OCI-LY3 (cell line): ENCODE data around the gene PACRG.

Experiments used
- H2AFZ ChIP-seq: fragments of 200-600, 300-600 bp; shearing (Covaris generic); 2 replicates; pipeline ENCODE4 v1.6.0; 2014; ENCODE audit warnings: antibody characterized with exemption, low read depth, low read length
- H3K27ac ChIP-seq: fragments of 200-600, 300-600 bp; sonication (generic); 2 replicates; pipeline ENCODE4 v1.5.1; 2014; ENCODE audit warnings: mild to moderate bottlenecking, low read length, moderate library complexity, mixed read lengths
- H3K27me3 ChIP-seq: fragments of 200-600, 300-600 bp; sonication (generic); 2 replicates; pipeline ENCODE4 v1.6.1; 2014; ENCODE audit warnings: low read depth, low read length, mixed read lengths
- H3K36me3 ChIP-seq: fragments of 200-600, 300-600 bp; sonication (generic); replicated peaks from 2 replicates; pipeline ENCODE3; 2014; ENCODE audit warnings: low read depth, low read length, mixed read lengths
- H3K4me1 ChIP-seq: fragments of 300-600, 200-600 bp; sonication (generic); 2 replicates; pipeline ENCODE4 v1.6.1; 2014; ENCODE audit warnings: low read length, mixed read lengths
- H3K4me2 ChIP-seq: fragments of 200-600, 300-600 bp; sonication (generic); 2 replicates; pipeline ENCODE4 v1.6.1; 2014; ENCODE audit warnings: low read length, mixed read lengths
- H3K4me3 ChIP-seq: fragments of 300-600, 200-600 bp; sonication (generic); 2 replicates; pipeline ENCODE4 v1.5.1; 2014; ENCODE audit warnings: antibody characterized with exemption, mild to moderate bottlenecking, low read length, moderate library complexity
- H3K79me2 ChIP-seq: fragments of 300-600, 200-600 bp; shearing (Covaris generic); 2 replicates; pipeline ENCODE4 v1.6.1; 2014; ENCODE audit warnings: mild to moderate bottlenecking, low read length, mixed read lengths
- H3K9ac ChIP-seq: fragments of 300-600, 200-600 bp; shearing (Covaris generic); 2 replicates; pipeline ENCODE4 v1.6.0; 2014; ENCODE audit warnings: mild to moderate bottlenecking, low read length, moderate library complexity
- H3K9me3 ChIP-seq: fragments of 200-600, 300-600 bp; shearing (Covaris generic); 2 replicates; pipeline ENCODE4 v1.6.1; 2014; ENCODE audit warnings: low read length, mixed read lengths; ENCODE audit not compliant: insufficient read depth
- H4K20me1 ChIP-seq: fragments of 200-600, 300-600 bp; sonication (generic); 2 replicates; pipeline ENCODE4 v1.6.1; 2016; ENCODE audit warnings: low read length, mixed read lengths; ENCODE audit not compliant: insufficient read depth
- EZH2phosphoT487 ChIP-seq: fragments of 200-600 bp; shearing (Covaris generic); IDR thresholded peaks from 2 replicates; pipeline ENCODE4 v1.6.1; 2018; ENCODE audit warnings: antibody characterized with exemption, mixed run types, low read depth
- TF ChIP-seq, protein P1 (sequence below): fragments of 200-600, 300-600 bp; sonication (generic); IDR thresholded peaks from 2 replicates; pipeline ENCODE4 v1.5.1; 2014; ENCODE audit warnings: antibody characterized with exemption, low read length, low read depth

PACRG gene

DNA sequence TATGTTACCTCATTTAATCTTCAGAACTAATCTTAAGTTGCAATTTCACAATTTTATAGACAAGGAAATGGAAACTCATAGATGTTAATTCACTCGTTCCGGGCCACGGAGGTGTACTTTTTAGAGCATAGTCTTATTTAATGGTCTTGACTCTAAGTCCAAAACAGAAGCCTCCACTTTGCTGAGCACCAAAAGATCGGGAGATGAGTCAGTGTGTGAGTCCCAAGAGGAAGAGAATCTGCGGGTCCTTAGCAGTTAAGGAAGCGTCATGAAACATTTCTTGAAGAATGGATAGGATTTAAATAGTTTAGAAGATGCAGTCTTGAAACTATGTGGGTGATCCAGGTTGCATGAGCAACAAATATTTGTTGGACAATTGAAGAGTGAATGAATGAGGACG, 454.9 kb downstream of the PACRG start:
- Histone ChIP-seq H3K9ac (no peak overlapping the region), H3K4me3 (no peak overlapping the region), H3K4me2 (no peak overlapping the region), H3K27ac (no peak overlapping the region), H3K4me1 (peaks cover 14% of the 10 kb centered on the region), H3K36me3 (no peaks in the 10 kb centered on the region), H2AFZ (no peak overlapping the region), H4K20me1 (no peaks in the 10 kb centered on the region), H3K9me3 (no peaks in the 10 kb centered on the region), H3K27me3 (peaks cover 17% of the 10 kb centered on the region), H3K79me2 (no peaks in the 10 kb centered on the region)
- TF ChIP-seq EZH2phosphoT487, result no peak
- TF ChIP-seq, protein P1, sequence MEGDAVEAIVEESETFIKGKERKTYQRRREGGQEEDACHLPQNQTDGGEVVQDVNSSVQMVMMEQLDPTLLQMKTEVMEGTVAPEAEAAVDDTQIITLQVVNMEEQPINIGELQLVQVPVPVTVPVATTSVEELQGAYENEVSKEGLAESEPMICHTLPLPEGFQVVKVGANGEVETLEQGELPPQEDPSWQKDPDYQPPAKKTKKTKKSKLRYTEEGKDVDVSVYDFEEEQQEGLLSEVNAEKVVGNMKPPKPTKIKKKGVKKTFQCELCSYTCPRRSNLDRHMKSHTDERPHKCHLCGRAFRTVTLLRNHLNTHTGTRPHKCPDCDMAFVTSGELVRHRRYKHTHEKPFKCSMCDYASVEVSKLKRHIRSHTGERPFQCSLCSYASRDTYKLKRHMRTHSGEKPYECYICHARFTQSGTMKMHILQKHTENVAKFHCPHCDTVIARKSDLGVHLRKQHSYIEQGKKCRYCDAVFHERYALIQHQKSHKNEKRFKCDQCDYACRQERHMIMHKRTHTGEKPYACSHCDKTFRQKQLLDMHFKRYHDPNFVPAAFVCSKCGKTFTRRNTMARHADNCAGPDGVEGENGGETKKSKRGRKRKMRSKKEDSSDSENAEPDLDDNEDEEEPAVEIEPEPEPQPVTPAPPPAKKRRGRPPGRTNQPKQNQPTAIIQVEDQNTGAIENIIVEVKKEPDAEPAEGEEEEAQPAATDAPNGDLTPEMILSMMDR, result no peak

DNA sequence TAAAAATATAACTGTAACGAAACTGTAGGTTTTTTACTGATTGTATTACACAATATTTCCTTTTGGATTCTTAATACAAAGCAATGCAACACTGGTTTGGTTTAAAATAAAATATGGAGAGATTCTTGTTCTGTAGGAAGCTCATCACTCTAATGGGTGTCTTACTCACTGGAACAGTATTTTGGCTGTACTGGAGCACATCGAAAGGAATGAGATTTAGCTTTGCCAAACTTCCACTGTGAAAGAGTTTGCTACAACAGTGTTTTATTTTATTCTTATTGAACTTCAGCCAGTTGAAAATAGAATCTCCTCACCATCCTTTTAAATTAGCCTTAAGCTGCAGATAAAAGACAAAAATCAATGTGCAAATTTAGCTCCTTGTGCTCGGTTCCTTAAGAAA, 456.0 kb downstream of the PACRG start:
- H3K9me3 ChIP-seq, result no peaks in the 10 kb centered on the region
- H4K20me1 ChIP-seq, result no peaks in the 10 kb centered on the region
- no peak overlapping the region for H2AFZ ChIP-seq
- peaks cover 17% of the 10 kb centered on the region for H3K27me3 ChIP-seq
- H3K79me2 ChIP-seq, result no peaks in the 10 kb centered on the region
- no peaks in the 10 kb centered on the region for H3K36me3 ChIP-seq
- no peak overlapping the region for H3K27ac ChIP-seq
- peaks cover 21% of the 10 kb centered on the region for H3K4me1 ChIP-seq
- H3K4me3 ChIP-seq, result no peak overlapping the region
- H3K9ac ChIP-seq, result no peak overlapping the region
- no peak overlapping the region for H3K4me2 ChIP-seq
- TF ChIP-seq, protein P1, result no peak
- no peak for TF ChIP-seq EZH2phosphoT487

DNA sequence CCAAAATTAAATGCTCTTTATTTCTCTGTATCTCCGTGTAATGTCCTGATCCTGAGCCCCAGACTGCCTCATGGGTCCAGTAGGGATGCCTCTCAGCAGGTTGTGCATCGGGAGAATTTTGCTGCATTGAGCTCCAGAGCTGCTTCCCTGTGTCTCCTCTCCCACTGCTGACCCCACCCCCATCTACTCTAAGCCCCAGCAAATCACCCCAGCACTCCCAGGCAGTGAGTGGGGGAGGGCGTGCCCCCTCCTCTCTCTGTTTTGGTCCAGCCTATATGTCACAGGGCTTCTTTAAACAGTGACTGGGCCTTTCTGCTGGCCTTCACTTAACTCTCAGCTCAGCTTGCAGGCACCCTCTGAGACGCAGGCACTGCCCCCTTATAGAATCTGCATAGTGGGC, 458.0 kb downstream of the PACRG start:
- peaks cover 11% of the 10 kb centered on the region for H3K27me3 ChIP-seq
- no peak overlapping the region for H2AFZ ChIP-seq
- peaks cover 25% of the 10 kb centered on the region for H3K4me1 ChIP-seq

DNA sequence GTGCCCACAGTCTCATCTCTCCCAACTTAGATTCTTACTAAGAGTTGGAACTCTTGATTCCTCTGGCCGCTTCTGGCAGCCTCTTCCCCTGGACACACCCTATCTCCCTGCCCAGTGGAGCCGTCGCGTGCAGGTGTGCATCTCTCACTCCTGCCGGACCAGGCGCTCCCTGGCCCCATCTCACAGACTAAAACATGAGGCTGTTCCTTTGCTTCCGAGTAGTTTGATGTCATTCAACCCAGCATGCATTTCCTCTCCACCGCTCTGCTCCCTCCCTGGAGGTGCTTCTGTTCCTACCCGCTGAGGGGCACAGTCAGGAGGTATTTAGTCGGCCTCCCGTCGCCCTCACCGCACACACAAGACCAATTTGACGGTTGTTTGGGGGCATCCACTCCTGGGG, 458.8 kb downstream of the PACRG start:
- no peak overlapping the region for H3K27ac ChIP-seq
- no peaks in the 10 kb centered on the region for H3K9me3 ChIP-seq
- H4K20me1 ChIP-seq, result no peaks in the 10 kb centered on the region
- H3K79me2 ChIP-seq, result no peaks in the 10 kb centered on the region
- TF ChIP-seq, protein P1, result no peak
- no peak for TF ChIP-seq EZH2phosphoT487
- H3K4me3 ChIP-seq, result no peak overlapping the region
- H2AFZ ChIP-seq, result no peak overlapping the region
- H3K27me3 ChIP-seq, result peaks cover 11% of the 10 kb centered on the region
- no peaks in the 10 kb centered on the region for H3K36me3 ChIP-seq
- peaks cover 27% of the 10 kb centered on the region for H3K4me1 ChIP-seq
- H3K4me2 ChIP-seq, result no peak overlapping the region
- H3K9ac ChIP-seq, result no peak overlapping the region

More for the DNA sequence above, 458.0 kb downstream of the PACRG start:
- H3K4me2 ChIP-seq, result no peak overlapping the region
- H3K9ac ChIP-seq, result no peak overlapping the region
- no peaks in the 10 kb centered on the region for H4K20me1 ChIP-seq
- no peak overlapping the region for H3K4me3 ChIP-seq
- H3K79me2 ChIP-seq, result no peaks in the 10 kb centered on the region
- no peak for TF ChIP-seq EZH2phosphoT487
- TF ChIP-seq, protein P1, result no peak
- H3K9me3 ChIP-seq, result no peaks in the 10 kb centered on the region
- no peaks in the 10 kb centered on the region for H3K36me3 ChIP-seq
- H3K27ac ChIP-seq, result no peak overlapping the region
